GM19397 (cell line): ENCODE results near the gene TRPM3.
"Not testable (repeated sequence)": the region's sequence is repeated elsewhere in the genome, so short reads cannot be mapped to it uniquely, and the experiment has no call there.

Experiments
- ATAC-seq: cut with Tn5 transposase; IDR thresholded peaks from one replicate; pipeline ENCODE4 v1.9.1; 2021; ENCODE audit warnings: mild to moderate bottlenecking, moderate library complexity; ENCODE audit not compliant: unreplicated experiment

Gene TRPM3

GRCh38 chr9:70683841-70684240 is 437.6 kb downstream of the TRPM3 start:
- no peak for ATAC-seq

GRCh38 chr9:70682298-70682697 is 439.1 kb downstream of the TRPM3 start:
- ATAC-seq, result no peak

DNA sequence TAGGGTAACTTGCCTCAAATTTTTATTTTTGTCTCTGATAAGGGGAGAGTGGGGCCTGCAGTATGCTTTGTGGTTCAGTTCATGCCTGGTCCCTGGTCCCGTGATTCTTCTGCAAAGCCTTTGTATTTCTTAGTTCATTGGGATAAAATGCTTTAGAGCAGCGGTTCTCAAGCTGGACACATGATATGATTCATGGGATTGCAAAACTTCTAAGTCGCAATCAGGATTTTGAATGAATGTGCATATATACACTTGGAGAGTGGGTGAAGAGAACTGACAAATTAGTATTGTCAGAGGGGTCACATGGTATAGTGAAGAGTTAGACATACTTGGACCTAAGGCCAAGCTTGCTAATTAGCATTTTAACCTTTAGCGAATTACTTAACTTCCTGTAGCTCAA is 441.6 kb downstream of the TRPM3 start:
- no peak for ATAC-seq

- no peak for ATAC-seq
These were observed 443.3 kb downstream of the TRPM3 start for GRCh38 chr9:70678153-70678552.

- ATAC-seq, result no peak
These were observed 444.2 kb downstream of the TRPM3 start for GRCh38 chr9:70677055-70677735.

- no peak for ATAC-seq
These were observed 445.5 kb downstream of the TRPM3 start for GRCh38 chr9:70675868-70676370.

DNA sequence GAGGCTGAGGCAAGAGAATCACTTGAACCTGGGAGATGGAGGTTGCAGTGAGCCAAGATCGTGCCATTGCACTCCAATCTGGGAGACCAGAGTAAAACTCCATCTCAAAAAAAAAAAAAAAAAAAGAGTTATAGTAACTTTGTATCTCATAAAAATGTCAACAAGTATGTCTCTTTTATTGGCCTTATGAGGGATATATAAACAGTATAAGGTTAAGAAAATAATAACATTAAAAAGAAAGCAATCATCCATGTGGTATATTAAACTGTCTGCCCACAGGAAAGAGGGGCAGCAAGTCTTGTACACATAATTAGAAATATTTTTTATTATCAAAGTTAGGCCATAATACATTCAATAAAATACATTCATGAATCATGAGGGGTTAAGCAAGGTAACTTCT is 447.6 kb downstream of the TRPM3 start:
- ATAC-seq, result no peak

DNA sequence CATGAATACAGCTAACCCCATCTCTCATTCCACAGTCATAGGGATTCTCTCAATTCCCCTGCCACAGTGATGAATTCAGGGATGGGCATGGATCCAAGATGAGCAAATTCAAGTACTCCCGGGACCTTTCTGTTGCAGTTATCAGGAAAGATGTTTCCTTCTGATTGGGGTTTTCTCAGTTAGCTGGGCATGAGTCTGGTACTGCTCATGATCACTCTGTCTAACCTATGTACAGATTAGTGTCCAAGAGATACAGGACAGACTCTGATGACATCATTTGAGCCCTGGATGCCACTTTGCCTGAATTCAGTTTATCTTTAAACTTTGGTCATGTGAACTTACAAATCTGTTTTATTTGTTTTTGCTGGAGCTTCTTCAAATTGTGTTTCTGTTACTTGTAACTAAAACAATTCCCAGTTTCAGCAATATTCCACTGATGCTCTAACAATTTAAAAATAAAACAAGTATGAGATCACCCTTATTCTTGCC is 449.2 kb downstream of the TRPM3 start:
- no peak for ATAC-seq

- ATAC-seq, result no peak
These were observed 452.7 kb downstream of the TRPM3 start for GRCh38 chr9:70668751-70669150.

GRCh38 chr9:70658765-70659164 is 462.7 kb downstream of the TRPM3 start:
- ATAC-seq, result no peak

GRCh38 chr9:70656281-70656680 is 465.1 kb downstream of the TRPM3 start:
- no peak for ATAC-seq

GRCh38 chr9:70654144-70654543 is 467.3 kb downstream of the TRPM3 start:
- ATAC-seq, result no peak

DNA sequence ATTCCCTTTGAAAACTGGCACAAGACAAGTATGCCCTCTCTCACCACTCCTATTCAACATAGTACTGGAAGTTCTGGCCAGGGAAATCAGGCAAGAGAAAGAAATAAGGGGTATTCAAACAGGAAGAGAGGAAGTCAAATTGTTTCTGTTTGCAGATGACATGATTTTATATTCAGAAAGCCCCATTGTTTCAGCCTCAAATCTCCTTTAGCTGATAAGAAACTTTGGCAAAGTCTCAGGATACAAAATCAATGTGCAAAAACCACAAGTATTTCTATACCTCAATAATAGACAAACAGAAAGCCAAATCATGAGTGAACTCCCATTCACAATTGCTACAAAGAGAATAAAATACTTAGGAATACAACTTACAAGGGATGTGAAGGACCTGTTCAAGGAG is 476.8 kb downstream of the TRPM3 start:
- ATAC-seq, result not testable (repeated sequence)

DNA sequence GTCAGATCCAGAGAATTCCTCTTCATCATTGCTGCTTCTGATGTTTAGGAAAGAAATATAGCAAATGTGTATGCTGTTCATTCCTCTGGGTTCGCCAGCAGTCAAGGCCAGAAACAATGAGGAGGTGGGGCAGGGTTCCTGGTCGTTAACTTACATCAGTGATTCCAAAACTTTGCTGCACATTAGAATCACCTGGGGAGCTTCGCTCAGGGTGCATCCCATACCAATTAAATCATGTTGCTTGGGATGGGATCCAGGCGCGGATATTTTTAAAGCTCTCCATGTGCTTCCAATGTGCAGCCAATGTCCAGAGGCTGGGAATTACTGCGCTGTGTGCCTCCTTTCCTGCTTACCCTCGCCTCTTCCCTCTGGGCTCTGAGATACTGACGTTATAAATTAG is 479.1 kb downstream of the TRPM3 start:
- no peak for ATAC-seq

DNA sequence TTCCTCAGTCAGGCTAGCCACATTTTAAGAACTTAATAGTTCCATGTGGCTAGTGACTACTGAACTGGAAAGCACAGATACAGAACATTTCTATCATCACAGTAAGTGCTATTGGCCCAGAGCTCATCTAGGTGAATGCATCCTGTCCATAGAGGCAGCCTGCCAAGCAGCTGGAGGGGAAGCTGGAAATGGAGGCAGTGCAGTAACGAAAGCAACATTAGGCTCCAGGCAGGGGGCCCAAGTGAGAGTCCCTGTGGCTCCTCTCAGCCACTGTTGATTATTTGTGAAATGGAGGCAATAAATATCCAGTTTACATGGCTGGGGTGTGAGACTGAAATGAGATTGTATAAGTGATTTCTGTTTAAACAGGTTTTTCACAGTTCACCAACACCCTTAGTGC is 479.8 kb downstream of the TRPM3 start:
- no peak for ATAC-seq

DNA sequence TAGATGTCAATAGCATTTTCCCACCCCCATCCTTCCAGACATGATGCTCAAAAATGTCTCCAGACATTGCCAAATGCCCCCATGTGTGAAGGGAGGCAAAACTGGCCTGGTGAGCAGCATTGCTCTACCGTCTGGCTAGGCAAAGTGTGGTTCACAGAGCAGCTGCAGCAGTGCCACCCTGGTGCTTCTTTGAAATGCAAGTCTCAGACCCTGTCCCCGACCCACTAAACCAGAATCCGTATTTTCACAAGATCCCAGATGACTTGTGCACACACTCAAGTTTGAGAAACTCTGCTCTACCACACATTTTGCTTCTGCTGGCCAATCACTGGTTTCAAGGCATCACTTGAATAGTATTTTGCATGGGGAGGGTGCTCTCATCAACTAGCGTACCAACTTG is 480.4 kb downstream of the TRPM3 start:
- no peak for ATAC-seq

GRCh38 chr9:70639853-70640814 is 481.3 kb downstream of the TRPM3 start:
- no peak for ATAC-seq

GRCh38 chr9:70635790-70636189 is 485.6 kb downstream of the TRPM3 start:
- ATAC-seq, result no peak

GRCh38 chr9:70634696-70635095 is 486.7 kb downstream of the TRPM3 start:
- ATAC-seq, result no peak

GRCh38 chr9:70630971-70631370 is 490.4 kb downstream of the TRPM3 start:
- ATAC-seq, result no peak

DNA sequence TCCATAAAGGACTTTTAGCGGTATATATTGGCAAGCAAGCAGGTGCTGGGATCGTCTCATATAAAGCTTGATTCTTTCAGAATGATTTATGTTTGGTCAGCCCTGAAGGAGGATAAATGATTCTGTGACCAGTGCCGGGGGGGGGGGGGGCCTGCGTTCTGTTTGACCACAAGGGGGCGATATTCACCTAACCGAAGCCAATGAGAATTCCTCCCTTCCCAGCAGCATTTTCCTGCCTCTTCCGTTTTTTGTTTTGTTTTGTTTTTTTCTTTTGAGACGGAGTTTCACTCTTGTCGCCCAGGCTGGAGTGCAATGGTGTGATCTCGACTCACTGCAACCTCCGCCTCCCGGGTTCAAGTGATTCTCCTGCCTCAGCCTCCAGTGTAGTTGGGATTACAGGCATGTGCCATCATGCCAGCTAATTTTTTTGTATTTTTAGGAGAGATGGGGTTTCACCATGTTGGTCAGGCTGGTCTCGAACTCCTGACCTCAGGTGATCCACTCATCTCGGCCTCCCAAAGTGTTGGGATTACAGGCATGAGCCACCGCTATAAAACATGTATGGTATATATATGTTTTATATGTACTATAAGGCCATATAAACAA is 492.2 kb downstream of the TRPM3 start:
- not testable (repeated sequence) for ATAC-seq
